ENCODE results near the gene RNF181.

DNA sequence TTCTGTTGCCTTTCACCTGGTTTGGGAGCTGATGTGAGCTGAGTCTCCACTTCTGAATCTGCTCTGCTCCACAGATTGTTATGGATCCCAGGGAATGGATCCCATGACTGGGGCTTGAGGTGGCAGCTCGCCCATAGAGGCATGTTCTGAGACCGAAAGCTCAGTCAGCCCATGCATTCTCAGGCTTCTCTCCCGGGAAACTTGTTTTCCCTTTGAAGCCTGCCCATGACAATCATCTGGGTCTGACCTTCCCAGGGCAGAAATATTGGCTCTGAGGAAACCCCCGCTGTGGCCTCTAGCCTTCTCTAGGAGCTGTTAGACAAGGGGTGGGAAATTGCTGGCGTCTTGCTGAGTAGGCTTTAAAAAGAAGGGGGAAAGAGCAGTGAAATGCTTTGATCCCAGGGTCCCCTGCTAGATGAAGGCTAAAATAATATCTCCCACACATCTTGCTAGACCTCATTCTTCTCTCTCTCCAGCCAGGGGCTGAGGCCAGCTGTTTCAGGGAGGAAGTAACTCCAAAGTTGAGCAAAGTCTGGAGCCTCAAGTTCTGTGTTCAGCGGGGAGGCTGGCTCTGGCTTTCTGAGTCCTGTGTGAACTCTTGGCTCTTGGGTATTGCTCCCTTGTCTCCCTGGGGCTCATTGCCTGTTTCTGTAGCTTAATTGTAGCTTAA lies 16.1 kb upstream of the RNF181 start:
- TF ChIP-seq, protein P1, sequence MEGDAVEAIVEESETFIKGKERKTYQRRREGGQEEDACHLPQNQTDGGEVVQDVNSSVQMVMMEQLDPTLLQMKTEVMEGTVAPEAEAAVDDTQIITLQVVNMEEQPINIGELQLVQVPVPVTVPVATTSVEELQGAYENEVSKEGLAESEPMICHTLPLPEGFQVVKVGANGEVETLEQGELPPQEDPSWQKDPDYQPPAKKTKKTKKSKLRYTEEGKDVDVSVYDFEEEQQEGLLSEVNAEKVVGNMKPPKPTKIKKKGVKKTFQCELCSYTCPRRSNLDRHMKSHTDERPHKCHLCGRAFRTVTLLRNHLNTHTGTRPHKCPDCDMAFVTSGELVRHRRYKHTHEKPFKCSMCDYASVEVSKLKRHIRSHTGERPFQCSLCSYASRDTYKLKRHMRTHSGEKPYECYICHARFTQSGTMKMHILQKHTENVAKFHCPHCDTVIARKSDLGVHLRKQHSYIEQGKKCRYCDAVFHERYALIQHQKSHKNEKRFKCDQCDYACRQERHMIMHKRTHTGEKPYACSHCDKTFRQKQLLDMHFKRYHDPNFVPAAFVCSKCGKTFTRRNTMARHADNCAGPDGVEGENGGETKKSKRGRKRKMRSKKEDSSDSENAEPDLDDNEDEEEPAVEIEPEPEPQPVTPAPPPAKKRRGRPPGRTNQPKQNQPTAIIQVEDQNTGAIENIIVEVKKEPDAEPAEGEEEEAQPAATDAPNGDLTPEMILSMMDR (IDR thresholded peaks at IDR 0.05; ENCODE audit: low read length) = no peak
- no peak for TF ChIP-seq EZH2phosphoT487 (IDR thresholded peaks at IDR 0.05; ENCODE audit: low read length)

Measured in MM.1S (cell line).